ENCODE data around the gene MAG.

MAG gene

DNA sequence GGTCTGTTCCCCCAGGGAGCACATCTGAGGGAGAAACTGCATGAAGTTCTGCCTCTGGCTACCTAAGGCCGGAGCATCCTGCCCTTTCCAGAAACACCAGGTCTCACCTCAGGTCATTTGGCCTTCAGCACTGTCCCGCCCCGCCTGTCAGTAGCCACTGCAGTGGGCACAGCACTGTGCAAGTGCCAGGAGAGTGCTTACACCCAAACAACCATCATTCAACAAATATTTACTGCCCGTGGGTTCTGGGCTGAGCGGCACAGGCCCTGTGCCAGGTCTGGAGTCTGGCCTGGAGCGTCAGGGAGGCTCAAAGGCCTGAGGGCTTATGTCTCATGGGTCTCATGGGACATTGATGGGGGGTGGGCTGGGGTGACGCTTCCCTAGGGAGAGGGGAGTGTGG is 20.4 kb upstream of the MAG start:
- no peak for TF ChIP-seq CTCF (conservative IDR thresholded peaks at IDR 0.05; ENCODE audit: low read depth, low read length)
- no peak for DNase-seq (ENCODE audit: low read depth)
- no peak overlapping the region for H3K4me3 ChIP-seq (ENCODE audit: low read length)

DNA sequence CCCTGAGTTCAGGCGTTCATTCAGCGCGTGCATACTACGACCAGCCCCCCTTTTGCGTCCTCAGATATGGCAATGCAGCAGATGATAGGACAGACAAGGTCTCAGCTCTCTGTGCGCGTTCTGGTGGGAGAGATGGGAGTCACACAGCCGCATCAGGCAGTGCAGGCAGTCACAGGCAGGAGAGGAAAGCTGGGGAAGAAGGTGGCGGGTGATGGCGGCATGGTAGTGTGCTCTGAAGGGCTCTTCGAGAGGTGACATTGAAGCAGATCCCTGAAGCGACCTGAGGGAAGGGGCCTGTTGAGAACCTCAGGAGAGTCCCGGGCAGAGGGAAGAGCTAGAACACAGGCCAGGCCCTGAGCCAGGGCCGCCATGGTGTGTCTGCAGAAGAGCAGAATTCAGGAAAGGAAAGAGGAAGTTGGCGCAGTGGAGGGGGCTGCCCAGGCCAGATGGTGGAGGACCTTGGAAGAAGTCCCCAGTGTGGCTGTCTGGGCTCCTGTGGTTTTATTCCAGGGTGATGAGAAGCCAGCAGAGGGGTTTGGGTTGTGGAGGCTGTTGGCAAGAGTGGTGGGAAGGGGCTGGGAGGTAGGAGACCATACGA is 19.7 kb upstream of the MAG start:
- TF ChIP-seq CTCF (conservative IDR thresholded peaks at IDR 0.05; ENCODE audit: low read depth, low read length) = no peak
- H3K4me3 ChIP-seq (ENCODE audit: low read length) = no peak overlapping the region
- no peak for DNase-seq (ENCODE audit: low read depth)

GRCh38 chr19:35272954-35273649 is 18.9 kb upstream of the MAG start:
- no peak overlapping the region for H3K4me3 ChIP-seq (ENCODE audit: low read length)
- no peak for TF ChIP-seq CTCF (conservative IDR thresholded peaks at IDR 0.05; ENCODE audit: low read depth, low read length)
- no peak for DNase-seq (ENCODE audit: low read depth)

- no peak for TF ChIP-seq CTCF (conservative IDR thresholded peaks at IDR 0.05; ENCODE audit: low read depth, low read length)
- no peak for DNase-seq (ENCODE audit: low read depth)
- H3K4me3 ChIP-seq (ENCODE audit: low read length) = no peak overlapping the region
Observed at GRCh38 chr19:35273686-35274259, 18.2 kb upstream of the MAG start.

GRCh38 chr19:35274323-35274722 is 17.6 kb upstream of the MAG start:
- TF ChIP-seq CTCF (conservative IDR thresholded peaks at IDR 0.05; ENCODE audit: low read depth, low read length) = no peak
- no peak for DNase-seq (ENCODE audit: low read depth)
- H3K4me3 ChIP-seq (ENCODE audit: low read length) = no peak overlapping the region

- no peak for TF ChIP-seq CTCF (conservative IDR thresholded peaks at IDR 0.05; ENCODE audit: low read depth, low read length)
- no peak overlapping the region for H3K4me3 ChIP-seq (ENCODE audit: low read length)
- DNase-seq (ENCODE audit: low read depth) = no peak
Observed at GRCh38 chr19:35276706-35277281, 15.2 kb upstream of the MAG start.

All from retinal pigment epithelial cell (primary cell).